Femur (tissue), 1 donor: ENCODE results near the gene NCCRP1.
"Not testable (repeated sequence)": the region's sequence is repeated elsewhere in the genome, so short reads cannot be mapped to it uniquely, and the experiment has no call there.

Source experiments
- DNase-seq: peaks from one replicate; pipeline ENCODE4 v3.0.0-alpha.2; 2017

Gene NCCRP1

DNA sequence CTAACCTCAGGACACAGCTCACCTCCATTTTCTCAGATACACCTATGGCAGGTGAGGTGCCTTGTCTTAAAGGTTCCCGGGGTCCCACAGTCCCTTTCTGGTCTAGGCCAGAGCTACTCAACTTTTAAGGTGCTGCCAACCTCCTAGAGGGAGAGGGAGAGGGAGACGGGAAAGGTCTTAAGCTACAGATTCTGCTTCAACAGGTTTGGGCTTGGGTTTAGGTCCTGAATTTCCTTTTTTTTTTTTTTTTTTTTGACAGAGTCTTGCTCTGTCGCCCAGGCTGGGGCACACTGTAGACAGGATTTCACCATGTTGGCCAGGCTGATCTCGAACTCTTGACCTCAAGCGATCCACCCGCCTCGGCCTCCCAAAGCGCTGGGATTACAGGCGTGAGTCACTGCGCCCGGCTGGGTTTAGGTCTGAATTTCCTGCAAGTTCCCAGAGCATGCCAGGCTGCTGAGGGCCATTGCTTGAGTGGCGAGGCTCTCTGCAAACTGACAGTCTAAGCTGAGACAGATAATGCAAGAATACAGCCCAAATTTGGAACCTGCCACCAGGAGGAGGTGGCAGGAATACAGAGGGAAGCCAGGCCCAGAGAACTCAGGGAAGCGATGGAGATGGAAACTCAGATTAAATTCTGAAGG is 15.1 kb downstream of the NCCRP1 start:
- no peak for DNase-seq

DNA sequence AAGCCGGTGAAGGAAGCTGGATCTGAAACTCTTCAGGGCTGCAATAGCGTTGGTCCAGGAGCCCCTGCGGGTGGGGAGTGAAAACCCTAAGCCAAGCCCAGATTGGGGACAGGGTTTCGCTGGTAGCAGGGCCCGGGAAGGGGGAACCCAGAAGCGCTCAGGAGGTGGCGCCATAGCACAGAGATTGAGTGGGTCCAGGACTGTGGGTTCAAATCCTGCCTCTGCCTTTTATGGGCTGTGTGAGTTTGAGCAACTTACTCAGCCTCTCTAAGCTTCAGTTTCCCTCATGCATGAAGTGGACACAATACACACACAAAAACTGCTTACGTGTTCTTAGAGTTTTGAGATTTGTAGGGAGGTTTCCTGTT is 15.6 kb downstream of the NCCRP1 start:
- DNase-seq = no peak

DNA sequence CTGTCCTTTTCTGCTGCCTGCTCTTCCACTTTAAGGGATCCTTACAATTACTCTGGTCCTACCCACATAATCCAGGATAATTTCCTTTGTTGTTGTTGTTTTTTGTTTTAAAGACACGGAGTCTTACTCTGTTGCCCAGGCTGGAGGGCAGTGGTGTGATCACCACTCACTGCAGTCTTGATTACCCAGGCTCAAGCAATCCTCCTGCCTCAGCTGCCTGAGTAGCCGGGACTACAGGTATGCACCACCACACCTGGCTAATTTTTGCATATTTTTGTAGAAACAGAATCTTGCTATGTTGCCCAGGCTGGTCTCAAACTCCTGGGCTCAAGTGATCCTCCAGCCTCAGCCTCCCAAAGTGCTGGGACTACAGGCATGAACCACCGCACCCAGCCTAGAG is 18.6 kb downstream of the NCCRP1 start:
- DNase-seq = not testable (repeated sequence)

DNA sequence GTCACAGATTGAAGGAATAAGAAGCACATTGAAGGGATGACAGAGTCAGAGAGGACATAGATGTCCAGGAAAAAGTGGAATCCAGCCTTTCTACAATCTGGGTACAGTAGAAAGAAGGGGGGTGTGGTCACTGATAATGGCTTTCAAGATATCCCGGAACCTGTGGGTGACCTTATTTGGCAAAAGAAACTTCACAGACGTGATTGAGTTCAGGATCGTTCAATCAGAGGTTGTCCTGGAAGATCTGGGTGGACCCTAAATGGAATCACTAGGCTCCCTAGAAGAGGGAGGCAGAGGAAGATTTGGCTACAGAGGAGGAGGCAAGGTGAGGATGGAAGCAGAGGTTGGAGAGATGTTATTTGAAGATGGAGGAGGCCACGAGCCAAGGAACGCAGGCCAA is 20.3 kb downstream of the NCCRP1 start:
- no peak for DNase-seq

DNA sequence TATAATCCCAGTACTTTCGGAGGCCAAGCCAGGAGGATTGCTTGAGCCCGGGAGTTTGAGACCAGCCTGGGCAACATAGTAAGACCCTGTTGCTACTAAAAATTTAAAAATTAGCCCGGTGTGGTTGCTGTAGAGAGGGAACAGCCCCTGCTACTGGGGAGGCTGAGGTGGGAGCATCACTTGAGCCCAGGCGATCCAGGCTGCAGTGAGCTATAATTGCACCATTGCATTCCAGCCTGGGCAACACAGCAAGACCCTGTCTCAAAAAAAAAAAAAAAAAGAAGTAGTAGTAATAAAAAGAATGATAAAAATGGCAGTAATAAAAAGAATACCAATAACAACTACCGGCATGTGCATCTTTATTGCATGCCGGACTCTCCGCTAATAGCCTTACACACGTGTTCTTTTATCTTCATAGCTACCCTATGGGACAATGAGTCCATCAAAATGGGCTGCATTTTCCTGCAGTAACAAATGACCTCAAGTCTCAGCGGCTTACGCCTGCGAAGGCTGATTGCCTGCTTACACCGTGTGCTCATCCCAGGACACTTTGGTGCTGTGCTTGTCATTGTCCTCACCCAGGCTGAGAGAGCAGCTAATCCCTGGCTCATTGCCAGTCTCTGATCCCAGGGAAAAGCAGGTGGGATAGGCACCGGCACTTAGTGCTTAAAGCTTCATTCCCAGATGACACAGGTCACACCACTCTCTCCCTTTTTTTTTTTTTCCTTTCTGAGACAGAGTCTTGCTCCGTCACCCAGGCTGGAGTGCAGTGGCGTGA is 21.7 kb downstream of the NCCRP1 start:
- no peak for DNase-seq

DNA sequence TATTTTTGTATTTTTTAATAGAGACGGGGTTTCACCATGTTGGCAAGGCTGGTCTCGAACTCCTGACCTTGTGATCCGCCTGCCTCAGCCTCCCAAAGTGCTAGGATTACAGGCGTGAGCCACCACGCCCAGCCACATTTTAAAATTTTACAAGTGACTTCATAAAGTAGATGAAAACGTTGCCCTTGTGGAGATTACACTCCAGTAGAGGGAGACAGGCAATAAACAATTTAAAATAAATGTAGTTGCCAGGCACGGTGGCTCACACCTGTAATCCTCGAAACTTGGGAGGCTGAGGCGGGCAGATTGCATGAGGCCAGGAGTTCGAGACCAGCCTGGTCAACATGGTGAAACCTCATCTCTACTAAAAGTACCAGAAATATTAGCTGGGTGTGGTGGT is 22.3 kb downstream of the NCCRP1 start:
- not testable (repeated sequence) for DNase-seq

DNA sequence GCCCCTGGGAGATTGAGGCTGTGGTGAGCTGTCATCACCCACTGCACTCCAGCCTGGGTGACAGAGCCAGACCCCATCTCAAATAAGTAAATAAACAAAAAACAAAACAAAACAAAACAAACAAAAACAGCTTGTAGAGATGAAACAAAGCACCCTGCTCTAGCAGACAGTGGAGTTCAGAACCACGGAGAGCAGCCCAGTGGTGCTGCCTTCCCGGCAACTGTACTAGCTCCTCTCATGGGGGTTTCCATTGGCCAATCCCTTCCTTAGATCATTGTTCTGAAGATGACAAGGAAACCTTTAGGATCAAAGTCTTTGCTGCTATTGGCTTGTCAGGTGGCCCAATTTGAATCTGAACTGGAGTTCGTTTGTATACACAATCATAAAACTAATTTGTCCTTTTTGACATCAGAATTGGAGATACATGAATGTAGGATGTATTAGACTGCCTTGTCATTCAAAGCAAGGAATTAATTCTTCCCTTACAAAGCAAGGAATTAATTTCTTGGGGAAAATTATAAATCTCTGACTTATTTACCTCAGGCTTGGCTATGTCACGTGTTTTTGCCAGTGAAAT is 27.0 kb downstream of the NCCRP1 start:
- no peak for DNase-seq

DNA sequence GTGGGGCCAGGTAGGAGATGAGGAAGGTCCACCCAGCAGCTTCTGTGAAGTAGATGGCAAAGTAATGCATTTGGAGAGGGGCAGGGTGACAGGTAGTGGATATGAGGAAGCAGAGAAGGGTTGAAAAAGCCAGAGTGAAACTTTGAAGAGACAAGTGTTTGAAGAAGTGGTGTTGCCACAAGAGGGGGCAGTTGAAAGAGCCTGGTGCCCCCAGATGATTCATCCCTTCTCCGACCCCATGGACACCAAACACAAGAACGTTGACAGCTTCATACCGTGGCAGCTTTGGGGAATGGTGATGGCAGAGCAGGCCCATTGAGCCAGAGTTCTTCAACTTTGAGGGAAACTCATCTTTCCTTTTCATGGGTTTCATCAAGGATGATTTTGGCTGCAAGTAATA is 28.1 kb downstream of the NCCRP1 start:
- DNase-seq = no peak

DNA sequence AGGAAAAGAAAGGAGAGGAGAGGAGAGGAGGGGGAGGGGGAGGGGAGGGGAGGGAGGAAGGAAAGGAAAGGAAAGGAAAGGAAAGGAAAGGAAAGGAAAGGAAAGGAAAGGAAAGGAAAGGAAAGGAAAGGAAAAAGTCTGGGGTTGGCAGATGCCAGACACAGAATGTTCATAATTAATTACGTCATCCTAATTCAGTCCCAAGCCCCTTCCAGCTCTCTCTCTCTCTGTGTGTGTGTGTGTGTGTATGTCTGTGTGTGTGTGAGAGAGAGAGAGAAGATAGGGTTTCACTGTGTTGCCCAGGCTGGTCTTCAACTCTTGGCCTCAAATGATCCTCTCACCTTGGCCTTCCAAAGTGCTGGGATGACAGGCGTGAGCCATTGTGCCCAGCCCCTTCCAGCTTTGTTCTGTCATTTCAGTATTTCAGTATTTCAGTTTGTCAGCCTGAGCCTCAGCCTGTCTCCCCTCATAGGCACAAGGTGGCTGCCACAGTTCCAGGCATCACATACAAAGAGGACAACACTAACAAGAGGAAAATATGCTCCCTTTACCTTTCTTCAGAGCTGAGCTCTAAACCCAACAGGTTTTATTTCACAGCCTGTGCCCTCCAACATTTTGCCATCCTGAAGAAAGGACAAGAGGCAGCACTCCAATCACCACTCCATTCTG is 33.5 kb downstream of the NCCRP1 start:
- no peak for DNase-seq

DNA sequence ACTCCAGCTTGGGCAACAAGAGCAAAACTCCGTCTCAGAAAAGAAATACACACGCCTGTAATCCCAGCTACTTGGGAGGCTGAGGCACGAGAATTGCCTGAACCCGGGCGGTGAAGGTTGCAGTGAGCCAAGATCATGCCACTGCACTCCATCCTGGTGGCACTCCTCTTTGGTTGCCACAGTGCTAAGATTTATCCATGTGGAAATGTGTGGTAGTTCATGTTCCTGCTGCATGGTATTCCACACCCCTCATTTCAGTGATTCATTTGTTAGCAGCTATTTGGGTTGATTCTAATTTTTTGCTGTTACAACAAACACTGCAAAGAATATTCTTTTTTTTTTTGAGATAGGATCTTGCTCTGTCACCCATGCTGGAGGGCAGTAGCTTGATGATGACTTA is 35.9 kb downstream of the NCCRP1 start:
- no peak for DNase-seq

DNA sequence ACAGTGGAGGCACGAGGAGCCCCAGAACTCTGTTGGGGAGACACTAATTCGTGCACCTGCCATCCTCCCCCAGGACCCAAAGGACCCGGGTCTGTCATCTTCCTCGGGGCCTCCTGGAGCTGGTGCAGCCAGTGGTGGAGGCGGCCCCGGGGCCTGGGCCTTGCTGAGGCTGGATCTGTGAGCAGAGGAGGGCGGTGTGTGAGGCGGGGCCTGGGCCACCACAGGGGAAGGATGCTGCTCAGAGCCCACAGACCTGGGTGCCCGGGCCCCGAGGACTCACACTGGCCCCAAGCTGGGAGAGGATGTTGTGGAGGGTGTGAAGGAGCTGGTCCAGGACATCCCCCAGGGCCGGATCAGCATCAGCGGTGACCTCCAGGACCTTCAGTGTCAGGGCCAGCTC is 39.8 kb downstream of the NCCRP1 start:
- DNase-seq = no peak

DNA sequence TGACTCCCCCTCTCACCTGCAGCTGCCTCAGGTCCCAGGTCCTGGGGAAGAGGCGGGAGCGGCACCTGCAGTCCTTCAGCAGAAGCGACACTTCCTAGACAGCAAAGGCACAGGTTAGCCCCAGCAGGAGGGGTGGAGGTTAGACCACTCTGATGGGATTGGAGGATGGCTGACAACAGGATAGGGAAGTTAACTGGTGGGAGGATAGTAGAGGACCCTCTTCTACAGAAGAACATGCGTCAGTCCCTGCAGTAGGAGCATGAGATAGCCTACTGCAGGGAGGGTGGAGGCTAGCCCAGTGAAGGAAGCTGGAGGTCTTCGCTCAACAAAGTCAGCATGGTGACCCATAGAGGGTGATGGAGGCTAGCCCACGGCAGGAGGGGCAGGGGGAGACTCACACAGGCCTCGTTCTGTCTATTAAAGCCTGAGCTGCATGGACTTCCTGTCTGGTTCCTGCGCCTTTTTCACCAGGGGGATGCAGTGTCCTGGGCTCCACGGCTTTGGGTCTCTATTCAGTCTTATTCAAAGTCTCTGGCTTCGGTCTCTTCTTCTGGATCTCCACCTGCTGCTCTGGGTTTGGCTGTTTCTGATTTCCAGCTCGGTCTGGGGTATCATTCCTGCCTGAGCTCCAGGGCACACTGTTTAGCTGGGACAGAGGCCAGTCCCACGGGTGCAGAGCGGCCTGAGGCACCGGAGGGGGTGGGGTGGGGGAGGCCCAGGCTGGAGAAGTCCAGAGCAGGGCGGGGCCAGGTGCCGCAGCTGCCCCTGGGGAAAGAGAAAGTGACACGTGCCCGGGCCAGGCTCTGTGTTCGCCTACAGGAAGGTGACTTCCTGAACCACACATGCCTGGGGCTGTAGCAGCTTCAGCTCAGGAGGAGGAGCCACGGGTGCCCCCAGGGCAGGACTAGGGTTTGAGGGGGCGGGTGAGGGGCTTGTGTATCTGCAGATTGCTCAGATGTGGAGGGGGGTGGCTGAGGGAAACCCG is 40.7 kb downstream of the NCCRP1 start:
- DNase-seq = no peak

DNA sequence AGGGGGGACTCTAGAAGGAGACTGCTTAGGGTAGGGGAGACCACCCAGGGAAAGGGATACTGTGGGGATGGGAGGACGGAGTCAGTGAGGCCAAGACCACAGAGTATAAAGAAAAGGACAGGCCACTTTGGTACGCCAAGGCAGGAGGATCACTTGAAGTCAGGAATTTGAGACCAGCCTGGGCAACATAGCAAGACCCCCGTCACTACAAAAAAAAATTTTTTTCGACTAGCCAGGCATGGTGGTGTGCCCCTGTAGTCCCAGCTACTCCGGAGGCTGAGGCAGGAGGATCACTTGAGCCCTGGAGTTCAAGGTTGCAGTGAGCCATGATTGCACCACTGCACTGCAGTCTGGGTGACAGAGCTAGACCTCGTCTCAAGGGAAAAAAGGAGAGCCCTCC is 41.4 kb downstream of the NCCRP1 start:
- DNase-seq = no peak

DNA sequence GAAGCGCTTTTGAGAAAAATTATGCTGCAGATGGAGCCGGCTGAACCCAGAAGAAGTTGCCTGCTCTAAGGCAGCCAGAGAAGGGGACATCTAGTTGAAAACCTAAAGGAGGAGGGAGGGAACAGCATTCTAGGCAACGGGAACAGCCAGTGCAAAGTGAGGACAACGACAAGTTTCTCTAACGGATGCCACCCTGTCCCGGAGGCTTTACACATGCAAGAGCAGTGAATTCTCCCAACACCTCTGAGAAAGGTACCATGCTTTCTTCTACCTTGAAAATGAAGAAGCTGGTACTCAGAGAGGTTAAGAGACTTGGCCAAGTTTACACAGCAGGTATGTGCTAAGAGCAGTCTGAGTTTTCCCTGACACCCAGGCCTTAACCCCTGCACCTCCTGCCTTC is 42.2 kb downstream of the NCCRP1 start:
- no peak for DNase-seq

DNA sequence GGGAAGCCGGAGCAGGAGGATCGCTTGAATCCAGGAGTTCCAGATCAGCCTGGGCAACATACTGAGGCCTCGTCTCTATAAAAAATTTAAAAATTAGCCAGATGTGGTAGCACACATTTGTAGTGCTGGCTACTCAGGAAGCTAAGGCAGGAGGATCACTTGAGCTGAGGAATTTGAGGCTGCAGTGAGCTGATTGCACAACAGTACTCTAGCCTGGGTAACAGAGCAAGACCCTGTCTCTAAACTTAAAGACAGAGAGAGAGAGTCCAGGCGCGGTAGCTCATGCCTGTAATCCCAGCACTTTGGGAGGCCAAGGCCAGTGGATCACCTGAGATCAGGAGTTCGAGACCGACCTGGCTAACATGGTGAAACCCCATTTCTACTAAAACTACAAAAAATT is 43.7 kb downstream of the NCCRP1 start:
- DNase-seq = no peak

DNA sequence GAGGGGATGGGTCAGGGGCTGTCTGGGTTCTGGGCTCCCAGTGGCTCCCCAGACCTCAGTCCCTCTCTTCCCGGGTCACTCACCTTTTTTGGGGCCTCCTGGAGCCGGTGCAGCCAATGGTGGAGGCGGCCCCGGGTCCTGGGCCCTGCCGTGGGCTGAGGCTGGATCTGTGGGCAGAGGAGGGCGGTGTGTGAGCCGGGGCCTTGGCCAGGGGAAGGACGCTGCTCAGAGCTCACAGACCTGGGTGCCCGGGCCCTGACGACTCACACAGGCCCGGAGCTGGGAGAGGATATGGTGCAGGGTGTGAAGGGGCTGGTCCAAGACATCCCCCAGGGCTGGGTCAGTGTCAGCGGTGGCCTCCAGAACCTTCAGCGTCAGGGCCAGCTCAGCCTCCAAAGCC is 47.0 kb downstream of the NCCRP1 start:
- not testable (repeated sequence) for DNase-seq

DNA sequence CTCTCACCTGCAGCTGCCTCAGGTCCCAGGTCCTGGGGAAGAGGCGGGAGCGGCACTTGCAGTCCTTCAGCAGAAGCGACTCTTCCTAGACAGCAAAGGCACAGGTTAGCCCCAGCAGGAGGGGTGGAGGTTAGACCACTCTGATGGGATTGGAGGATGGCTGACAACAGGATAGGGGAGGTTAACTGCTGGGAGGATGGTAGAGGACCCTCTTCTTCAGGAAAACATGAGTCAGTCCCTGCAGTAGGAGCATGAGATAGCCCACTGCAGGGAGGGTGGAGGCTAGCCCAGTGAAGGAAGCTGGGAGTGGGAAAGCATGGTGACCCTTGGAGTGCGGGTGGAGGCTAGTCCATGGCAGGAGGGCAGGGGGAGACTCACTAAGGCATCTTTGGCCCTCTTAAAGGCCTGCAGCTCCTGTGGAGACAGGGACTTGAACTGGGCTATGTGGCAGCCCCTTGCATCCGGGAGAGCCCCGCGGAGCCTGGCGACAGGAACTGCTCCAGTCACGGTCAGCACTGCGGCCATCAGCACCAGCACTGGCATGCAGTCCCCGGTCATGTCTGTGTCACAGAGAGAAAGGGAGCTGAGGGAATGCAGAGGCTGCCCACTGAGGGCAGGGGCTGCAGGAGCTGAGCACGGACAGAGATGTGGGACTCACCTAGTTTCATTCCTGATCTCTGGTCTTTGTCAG is 47.8 kb downstream of the NCCRP1 start, which contains the start of gene IFNL3:
Gene IFNL3 (minus strand): TSS at position 597 of the 691 bp plus-strand sequence. CDS start 39 bp downstream, at position 558.
- not testable (repeated sequence) for DNase-seq

DNA sequence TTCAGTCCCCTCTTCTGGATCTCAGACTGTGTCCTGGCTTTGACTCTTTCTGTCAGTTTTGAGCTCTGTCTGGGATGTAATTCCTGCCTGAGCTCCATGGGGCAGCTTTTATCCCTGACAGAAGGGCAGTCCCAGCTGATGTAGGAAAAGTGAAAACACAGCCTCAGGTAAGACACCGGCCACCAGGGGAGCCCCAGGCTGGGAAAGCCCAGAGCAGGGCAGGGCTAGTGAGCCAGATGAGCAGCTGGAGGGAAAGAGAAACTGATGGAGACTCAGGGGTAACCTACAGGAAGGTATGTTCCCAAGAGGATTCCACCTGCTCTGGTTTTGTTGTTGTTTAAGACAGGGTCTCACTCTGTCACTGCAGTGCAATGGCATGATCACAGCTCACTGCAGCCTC is 48.4 kb downstream of the NCCRP1 start:
- DNase-seq = not testable (repeated sequence)

DNA sequence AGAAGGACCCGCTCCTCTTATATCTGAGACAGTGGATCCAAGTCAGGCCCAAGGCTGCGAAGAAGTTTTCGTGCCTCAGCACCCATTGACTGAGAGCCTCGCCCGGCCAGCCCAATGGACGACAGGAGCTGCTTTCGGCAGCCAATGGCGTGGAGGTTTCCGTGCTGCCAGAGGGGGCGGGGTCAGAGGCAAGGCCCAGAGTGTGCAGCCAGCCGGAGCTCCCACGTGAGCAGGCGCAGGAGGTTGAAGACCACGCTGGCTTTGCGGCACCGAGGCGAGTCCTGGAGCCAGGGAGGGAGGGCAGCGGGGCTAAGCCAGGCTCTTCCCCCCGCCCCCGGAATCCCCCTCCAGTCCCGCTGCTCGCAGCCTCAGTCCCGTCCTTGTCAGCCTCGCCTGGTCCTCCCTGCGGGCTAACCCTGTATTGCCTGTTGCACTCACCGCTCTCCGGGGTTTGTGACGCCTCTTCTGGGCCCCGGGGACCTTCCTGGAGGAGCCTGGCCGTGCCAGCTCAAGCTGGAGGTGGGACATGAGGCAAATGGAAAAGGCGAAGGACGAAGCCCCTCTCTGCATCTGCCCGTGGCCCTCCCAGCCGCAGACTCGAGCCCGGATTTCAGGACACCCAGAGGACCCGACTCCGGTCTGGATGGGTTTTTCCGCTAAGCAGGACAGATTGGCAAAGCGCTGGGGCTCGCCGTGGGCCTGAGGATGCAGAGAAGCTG is 50.3 kb downstream of the NCCRP1 start:
- DNase-seq = peak; percentile 63

DNA sequence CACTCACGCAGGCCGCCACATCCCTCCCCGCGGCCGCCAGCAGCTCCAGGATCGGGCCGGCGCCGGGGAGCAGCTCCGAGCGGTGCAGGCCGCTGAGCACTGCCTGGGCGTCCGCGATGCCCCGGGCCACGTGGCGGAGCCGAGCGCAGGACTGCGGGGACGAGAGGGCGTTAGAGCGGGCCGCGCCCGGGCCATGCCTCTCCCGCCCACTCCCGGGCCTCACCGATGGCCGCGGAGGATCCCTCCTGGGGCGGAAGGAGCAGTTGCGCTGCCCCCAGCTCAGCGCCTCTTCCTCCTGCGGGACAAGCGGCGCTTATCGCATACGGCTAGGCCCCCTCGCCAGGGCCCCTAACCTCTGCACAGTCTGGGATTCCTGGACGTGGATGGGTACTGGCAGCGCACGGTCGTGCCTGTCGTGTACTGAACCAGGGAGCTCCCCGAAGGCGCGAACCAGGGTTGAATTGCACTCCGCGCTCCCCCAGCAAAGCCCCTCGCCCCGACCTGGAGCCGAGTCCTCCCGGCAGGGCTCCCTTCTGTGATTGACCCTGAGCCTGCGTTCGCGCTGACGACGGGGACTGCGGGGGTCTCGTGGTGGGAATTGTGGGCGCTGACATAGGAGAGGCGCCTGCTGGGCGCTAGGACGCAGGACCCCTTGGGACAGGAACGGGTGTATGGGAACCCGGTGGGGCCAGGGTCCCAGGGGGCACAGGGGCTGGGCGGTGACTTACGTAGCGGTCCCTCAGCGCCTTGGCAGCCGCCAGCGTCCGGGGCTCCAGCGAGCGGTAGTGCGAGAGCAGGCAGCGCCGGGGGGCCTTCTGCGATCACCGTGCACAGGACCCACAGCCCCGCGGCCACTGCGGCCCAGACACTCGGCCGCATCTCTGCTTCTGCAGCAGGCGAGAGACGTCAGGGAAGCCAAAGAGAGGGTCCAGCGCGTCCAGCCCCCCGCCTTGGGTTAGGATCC is 51.2 kb downstream of the NCCRP1 start:
- no peak for DNase-seq
